Liver (tissue), 3 donors: Measurements from ENCODE around the gene OBP2A.

ENCODE experiments used
- CTCF ChIP-seq: fragments of 150-350 bp; IDR thresholded peaks from 2 replicates; pipeline ENCODE4 v1.5.1; 2017; ENCODE audit warnings: improper control_type of control experiment, low read depth, low read length; ENCODE audit not compliant: missing input control
- FOXA2 ChIP-seq: IDR thresholded peaks from 2 replicates; pipeline ENCODE4 v1.6.1; 2016; ENCODE audit warnings: antibody characterized with exemption
- GABPA ChIP-seq, 2 donors: IDR thresholded peaks in 1 of 2; conservative IDR thresholded peaks in 1 of 2; 2 replicates each; pipeline ENCODE4 v1.6.1; 2016; ENCODE audit warnings: antibody characterized with exemption in 2 of 2, mild to moderate bottlenecking in 1 of 2, moderate library complexity in 1 of 2
- HNF4A ChIP-seq, 2 donors: conservative IDR thresholded peaks; 2 replicates each; pipeline ENCODE4 v1.6.1; 2016; ENCODE audit warnings: antibody characterized with exemption in 2 of 2, mild to moderate bottlenecking in 2 of 2
- JUND ChIP-seq, 2 donors: IDR thresholded peaks; 2 replicates each; pipeline ENCODE4 v1.6.1; 2016; ENCODE audit warnings: antibody characterized with exemption in 2 of 2
- MAX ChIP-seq: IDR thresholded peaks from 2 replicates; pipeline ENCODE4 v1.6.1; 2016; ENCODE audit warnings: antibody characterized with exemption
- NR2F2 ChIP-seq: IDR thresholded peaks from 2 replicates; pipeline ENCODE4 v1.6.1; 2016; ENCODE audit warnings: antibody characterized with exemption
- RAD21 ChIP-seq, 2 donors: IDR thresholded peaks; 2 replicates each; pipeline ENCODE4 v1.6.1; 2016; ENCODE audit warnings: antibody characterized with exemption in 2 of 2, mild to moderate bottlenecking in 2 of 2
- SP1 ChIP-seq: IDR thresholded peaks from 2 replicates; pipeline ENCODE4 v1.6.1; 2018; ENCODE audit warnings: antibody characterized with exemption, mild to moderate bottlenecking
- TAF1 ChIP-seq: conservative IDR thresholded peaks from 2 replicates; pipeline ENCODE4 v1.6.1; 2016; ENCODE audit warnings: antibody characterized with exemption, mild to moderate bottlenecking
- YY1 ChIP-seq: IDR thresholded peaks from 2 replicates; pipeline ENCODE4 v1.6.1; 2016; ENCODE audit warnings: antibody characterized with exemption, mild to moderate bottlenecking
- ZBTB33 ChIP-seq: IDR thresholded peaks from 2 replicates; pipeline ENCODE4 v1.6.1; 2016; ENCODE audit warnings: antibody characterized with exemption
- TF ChIP-seq, protein P1 (sequence below): IDR thresholded peaks from 2 replicates; pipeline ENCODE4 v1.6.1; 2016; ENCODE audit warnings: antibody characterized with exemption, mild to moderate bottlenecking
- TF ChIP-seq, protein P2 (sequence below): IDR thresholded peaks from 2 replicates; pipeline ENCODE4 v1.6.1; 2016; ENCODE audit warnings: antibody characterized with exemption
- donor health status: healthy.
- donor health status: healthy.

GRCh38 chr9:135566552-135566951 is 20.6 kb downstream of the OBP2A start:
- TF ChIP-seq CTCF: no peak
- no peak for TF ChIP-seq JUND (IDR thresholded peaks at IDR 0.05)
- no peak for TF ChIP-seq TAF1
- TF ChIP-seq YY1: no peak
- no peak for TF ChIP-seq RAD21 (IDR thresholded peaks at IDR 0.05)
- no peak for TF ChIP-seq MAX
- TF ChIP-seq, protein P1, sequence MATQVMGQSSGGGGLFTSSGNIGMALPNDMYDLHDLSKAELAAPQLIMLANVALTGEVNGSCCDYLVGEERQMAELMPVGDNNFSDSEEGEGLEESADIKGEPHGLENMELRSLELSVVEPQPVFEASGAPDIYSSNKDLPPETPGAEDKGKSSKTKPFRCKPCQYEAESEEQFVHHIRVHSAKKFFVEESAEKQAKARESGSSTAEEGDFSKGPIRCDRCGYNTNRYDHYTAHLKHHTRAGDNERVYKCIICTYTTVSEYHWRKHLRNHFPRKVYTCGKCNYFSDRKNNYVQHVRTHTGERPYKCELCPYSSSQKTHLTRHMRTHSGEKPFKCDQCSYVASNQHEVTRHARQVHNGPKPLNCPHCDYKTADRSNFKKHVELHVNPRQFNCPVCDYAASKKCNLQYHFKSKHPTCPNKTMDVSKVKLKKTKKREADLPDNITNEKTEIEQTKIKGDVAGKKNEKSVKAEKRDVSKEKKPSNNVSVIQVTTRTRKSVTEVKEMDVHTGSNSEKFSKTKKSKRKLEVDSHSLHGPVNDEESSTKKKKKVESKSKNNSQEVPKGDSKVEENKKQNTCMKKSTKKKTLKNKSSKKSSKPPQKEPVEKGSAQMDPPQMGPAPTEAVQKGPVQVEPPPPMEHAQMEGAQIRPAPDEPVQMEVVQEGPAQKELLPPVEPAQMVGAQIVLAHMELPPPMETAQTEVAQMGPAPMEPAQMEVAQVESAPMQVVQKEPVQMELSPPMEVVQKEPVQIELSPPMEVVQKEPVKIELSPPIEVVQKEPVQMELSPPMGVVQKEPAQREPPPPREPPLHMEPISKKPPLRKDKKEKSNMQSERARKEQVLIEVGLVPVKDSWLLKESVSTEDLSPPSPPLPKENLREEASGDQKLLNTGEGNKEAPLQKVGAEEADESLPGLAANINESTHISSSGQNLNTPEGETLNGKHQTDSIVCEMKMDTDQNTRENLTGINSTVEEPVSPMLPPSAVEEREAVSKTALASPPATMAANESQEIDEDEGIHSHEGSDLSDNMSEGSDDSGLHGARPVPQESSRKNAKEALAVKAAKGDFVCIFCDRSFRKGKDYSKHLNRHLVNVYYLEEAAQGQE: no peak
- no peak for TF ChIP-seq SP1
- TF ChIP-seq HNF4A (conservative IDR thresholded peaks at IDR 0.05): no peak
- TF ChIP-seq, protein P2, sequence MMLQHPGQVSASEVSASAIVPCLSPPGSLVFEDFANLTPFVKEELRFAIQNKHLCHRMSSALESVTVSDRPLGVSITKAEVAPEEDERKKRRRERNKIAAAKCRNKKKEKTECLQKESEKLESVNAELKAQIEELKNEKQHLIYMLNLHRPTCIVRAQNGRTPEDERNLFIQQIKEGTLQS: no peak
- no peak for TF ChIP-seq GABPA (IDR thresholded peaks at IDR 0.05 in 1 of 2, conservative IDR thresholded peaks at IDR 0.05 in 1 of 2)
- TF ChIP-seq ZBTB33: no peak
- no peak for TF ChIP-seq NR2F2
- TF ChIP-seq FOXA2: no peak
